ENCODE measurements around the gene DEGS1.
A peak's percentile ranks its signal among the peaks of the same experiment; 100 is the strongest.
"Not testable (repeated sequence)": the region's sequence is repeated elsewhere in the genome, so short reads cannot be mapped to it uniquely, and the experiment has no call there.

The DEGS1 gene

GRCh38 chr1:224180783-224181452 lies 2.1 kb upstream of the DEGS1 start:
- DNase-seq (ENCODE audit: low spot score), result no peak

DNA sequence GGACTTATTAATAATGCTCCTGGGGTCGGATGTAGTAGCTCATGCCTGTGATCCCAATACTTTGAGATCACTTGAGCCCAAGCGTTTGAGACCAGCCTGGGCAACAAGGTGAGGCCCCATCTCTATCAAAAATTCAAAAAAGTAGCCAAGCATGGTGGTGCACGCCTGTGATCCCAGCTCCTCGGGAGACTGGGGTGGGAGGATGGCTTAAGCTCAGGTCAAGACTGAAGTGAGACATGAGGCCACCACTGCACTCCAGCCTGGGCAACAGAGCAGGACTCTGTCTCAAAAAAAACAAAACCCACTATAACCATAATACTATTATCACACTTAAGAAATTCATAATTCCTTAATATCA lies 1.6 kb upstream of the DEGS1 start:
- no peak for DNase-seq (ENCODE audit: low spot score)

GRCh38 chr1:224182057-224182865 lies 779 bp upstream of the DEGS1 start:
- peak; percentile 82 for DNase-seq (ENCODE audit: low spot score)

GRCh38 chr1:224183591-224184312 lies 712 bp downstream of the DEGS1 start:
- peak; percentile 57 for DNase-seq (ENCODE audit: low spot score)

DNA sequence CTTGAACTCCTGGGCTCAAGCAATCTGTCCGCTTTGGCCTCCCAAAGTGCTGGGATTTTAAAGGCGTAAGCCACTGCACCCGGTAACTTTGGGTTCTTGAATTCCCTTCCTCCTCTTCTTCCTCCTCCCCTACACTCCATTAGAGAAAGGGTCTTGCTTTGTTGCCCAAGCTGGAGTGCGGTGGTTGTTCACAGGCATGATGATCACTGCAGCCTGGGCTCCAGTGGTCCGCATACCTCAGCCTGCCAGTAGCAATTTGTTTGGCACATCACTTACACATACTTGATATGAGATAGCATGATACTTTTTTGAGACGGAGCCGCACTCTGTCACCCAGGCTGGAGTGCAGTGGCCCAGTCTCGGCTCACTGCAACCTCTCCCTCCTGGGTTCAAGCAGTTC lies 2.2 kb downstream of the DEGS1 start:
- DNase-seq (ENCODE audit: low spot score), result no peak

- no peak for DNase-seq (ENCODE audit: low spot score)
These were observed 5.2 kb downstream of the DEGS1 start for GRCh38 chr1:224188286-224188685.

GRCh38 chr1:224189561-224189960 lies 6.5 kb downstream of the DEGS1 start:
- no peak for DNase-seq (ENCODE audit: low spot score)

DNA sequence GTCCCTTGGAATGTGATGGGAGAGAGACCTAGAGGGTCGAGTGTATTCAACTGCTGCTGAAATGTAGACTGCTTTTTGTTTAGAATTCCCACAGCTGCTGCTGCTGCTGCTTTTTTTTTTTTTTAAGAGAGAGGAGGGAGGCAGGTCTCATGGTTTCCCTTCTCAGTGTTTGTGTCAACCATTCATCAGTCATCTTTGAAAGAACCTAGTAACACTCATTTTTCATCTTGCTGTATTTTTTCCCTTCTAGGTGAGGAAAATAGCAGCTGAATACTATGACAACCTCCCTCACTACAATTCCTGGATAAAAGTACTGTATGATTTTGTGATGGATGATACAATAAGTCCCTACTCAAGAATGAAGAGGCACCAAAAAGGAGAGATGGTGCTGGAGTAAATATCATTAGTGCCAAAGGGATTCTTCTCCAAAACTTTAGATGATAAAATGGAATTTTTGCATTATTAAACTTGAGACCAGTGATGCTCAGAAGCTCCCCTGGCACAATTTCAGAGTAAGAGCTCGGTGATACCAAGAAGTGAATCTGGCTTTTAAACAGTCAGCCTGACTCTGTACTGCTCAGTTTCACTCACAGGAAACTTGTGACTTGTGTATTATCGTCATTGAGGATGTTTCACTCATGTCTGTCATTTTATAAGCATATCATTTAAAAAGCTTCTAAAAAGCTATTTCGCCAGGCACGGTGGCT lies 9.2 kb downstream of the DEGS1 start:
- no peak for DNase-seq (ENCODE audit: low spot score)

GRCh38 chr1:224193319-224193966 lies 10.4 kb downstream of the DEGS1 start:
- no peak for DNase-seq (ENCODE audit: low spot score)

- no peak for DNase-seq (ENCODE audit: low spot score)
These were observed 14.0 kb downstream of the DEGS1 start for GRCh38 chr1:224196813-224197600.

GRCh38 chr1:224198572-224198971 lies 15.5 kb downstream of the DEGS1 start:
- no peak for DNase-seq (ENCODE audit: low spot score)

- no peak for DNase-seq (ENCODE audit: low spot score)
These were observed 16.6 kb downstream of the DEGS1 start for GRCh38 chr1:224199679-224200078.

DNA sequence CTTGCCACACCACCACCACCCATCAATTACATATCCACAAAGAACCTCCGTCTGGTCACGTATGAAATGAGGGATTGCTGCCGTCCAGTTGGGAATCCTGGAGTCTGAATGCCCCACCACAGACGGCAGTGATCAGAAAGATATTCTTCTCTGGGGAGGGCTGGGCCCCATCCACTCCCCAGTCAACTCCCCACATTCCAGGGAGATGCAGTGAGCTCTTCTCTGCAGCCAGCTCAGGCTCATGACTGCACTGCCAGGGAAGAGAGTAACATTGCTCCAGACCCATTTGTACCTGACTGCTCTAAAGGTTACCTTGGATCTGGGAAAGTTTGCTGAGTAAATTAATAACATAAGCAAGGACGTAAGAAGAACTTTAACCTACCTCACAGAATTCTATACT lies 18.3 kb downstream of the DEGS1 start:
- DNase-seq (ENCODE audit: low spot score), result no peak

DNA sequence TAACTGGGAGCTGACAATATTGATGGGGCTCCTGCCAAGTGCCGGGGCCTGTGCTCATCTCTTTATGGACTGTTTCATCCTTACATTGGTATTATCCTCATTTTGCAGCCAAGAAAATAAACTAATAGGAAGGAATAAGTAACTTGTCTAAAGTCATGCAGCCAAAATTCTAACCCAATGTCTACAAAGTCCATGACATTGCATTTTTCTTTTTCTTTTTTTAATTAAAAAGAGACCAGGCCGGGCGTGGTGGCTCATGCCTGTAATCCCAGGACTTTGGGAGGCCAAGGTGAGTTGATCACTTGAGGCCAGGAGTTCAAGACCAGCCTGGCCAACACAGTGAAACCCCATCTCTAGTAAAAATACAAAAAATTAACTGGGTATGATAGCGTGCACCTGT lies 18.8 kb downstream of the DEGS1 start:
- DNase-seq (ENCODE audit: low spot score), result no peak

DNA sequence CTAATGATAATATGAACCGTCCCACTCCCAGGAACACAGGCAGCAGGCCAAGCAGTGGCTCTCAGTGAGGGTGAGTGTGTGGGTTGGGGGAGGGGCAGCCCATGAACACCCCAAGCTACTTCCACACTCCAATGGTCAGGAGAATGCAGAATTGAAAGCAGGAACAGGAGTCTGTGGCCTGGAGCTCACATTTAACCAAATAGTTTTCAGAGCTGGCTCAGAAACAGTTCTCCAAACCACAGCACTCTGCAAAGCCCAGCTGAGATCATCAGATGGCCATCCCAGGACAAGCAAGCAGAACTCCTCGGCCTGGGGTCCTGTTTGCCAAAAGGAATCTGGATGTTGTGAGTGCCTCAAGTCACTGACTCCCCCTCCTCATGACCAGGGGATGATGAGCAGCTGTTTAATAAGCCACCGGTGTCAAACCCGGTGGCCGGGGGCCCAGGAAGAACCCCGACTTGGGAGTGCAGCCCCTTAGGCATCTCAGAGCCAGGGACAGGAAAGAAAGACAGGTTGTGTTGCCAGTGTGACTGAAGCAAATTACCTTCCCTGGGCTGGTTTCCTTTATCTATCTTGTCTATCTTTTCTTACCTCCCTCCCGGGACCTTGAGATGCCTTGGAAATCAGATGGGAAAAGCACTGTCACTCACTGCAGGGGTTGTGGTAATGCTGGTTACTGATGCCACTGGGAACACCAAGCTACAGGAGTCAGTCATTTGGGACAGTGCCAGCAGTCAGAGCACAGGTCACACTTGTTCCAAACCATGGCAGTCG lies 20.4 kb downstream of the DEGS1 start:
- peak; percentile 53 for DNase-seq (ENCODE audit: low spot score)

DNA sequence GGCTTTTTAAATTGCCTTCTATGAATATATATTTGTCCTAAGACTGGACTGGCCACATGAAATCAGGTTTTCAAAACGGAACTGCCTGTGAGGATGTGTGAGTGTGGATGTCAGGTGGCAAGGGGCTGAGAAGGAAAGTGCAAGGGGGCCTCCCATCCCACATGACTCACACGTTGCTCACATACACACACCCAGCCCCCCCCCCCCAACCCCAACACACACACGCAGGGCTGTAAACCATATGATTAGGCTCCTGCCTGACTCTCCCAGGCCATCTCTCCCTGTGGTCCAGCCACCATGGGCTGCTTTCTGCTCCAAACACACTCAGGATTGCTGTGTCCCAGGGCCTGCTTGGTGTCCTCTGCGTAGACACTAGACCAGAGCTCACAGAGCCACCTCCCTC lies 22.4 kb downstream of the DEGS1 start:
- no peak for DNase-seq (ENCODE audit: low spot score)

DNA sequence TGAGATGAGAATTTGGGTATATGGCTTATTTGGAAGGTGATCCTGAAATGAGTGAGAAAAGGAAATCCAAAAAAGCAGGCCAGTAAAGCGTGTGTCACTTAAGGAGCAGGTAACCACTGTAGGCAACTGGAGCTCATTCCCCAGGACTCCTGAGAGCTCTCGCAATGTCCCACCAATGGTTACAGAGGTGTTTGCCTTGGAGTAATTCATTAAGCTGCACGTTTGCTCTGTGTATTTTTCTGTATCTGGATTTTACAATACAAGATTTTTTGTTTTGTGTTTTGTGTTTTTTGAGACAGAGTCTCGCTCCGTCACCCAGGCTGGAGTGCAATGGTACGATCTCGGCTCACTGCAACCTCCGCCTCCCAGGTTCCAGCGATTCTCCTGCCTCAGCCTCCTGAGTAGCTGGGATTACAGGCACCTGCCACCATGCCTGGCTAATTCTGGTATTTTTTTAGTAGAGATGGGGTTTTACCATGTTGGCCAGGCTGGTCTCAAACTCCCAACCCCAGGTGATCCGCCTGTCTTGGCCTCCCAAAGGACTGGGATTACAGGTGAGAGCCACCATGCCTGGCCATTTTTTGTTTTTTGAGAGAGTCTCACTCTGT lies 23.0 kb downstream of the DEGS1 start:
- DNase-seq (ENCODE audit: low spot score), result not testable (repeated sequence)

DNA sequence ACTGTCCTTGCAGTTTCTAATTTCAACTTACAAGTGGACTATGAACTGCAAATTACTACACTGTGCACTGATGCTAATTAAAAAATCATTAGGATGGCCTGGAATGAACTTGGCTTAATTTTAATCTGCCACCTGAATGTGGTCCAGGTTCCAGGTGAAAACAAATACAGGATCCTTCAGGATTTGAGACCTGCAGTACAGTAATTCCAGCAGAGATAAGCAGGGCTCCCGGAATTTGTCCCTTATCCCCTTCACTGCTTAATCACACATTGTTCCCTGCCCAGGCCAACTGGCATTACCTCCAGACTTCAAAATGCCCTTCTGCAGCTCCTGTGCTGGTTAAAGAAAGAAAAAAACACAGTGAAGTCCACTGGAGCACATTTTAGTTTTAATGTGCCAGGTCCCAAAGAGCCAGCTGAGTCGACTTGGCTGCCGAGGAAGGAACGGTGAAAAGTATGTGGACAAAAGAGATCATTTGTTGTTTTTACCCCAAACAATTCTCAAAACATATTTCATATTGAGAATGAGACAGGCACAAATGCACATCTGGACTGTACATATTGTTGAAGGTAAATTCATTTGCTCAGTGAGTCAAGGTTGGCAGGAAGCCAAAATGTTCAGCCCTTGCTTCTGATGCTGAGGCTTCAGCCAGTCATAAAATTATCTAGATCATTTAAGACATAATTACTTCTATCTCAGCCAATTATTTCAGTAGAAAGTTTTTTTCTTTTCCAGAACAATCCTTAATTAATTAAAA lies 28.3 kb downstream of the DEGS1 start:
- DNase-seq (ENCODE audit: low spot score), result no peak

GRCh38 chr1:224212618-224213061 lies 29.6 kb downstream of the DEGS1 start:
- DNase-seq (ENCODE audit: low spot score), result no peak

Data from germinal center (tissue), 1 donor.